ENCODE data around the gene FFAR3.
"Not testable (repeated sequence)": the region's sequence is repeated elsewhere in the genome, so short reads cannot be mapped to it uniquely, and the experiment has no call there.

The FFAR3 gene

DNA sequence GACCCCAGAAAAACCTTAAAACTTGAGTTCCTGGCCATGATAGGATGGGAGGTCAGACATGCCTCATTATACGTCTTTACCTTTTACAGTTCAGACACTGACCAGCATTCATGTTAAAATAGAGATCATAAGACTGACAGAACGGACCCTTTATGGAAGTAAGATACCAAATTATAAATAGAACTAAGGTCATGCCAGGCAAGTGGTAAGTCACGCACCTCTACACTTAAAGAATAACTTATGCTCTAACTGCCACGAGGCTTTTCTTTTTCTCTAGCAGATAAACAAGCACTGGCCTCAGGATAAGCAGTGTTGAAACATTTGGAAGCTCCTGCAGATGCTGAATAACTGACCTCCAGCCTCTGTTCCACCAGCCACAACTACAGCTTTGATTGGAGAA is 41.0 kb downstream of the FFAR3 start:
- Histone ChIP-seq H3K36me3 (replicated peaks; ENCODE audit: insufficient read depth, low read length) (no peaks in the 10 kb centered on the region), H2AFZ (ENCODE audit: low read length) (no peak overlapping the region), H3K79me2 (ENCODE audit: low read length) (no peaks in the 10 kb centered on the region), H4K20me1 (ENCODE audit: insufficient read depth, low read length) (no peaks in the 10 kb centered on the region), H3K9me2 (replicated peaks; ENCODE audit: insufficient read depth, low read length) (no peaks in the 10 kb centered on the region), H3F3A (ENCODE audit: insufficient read depth, low read length) (no peaks in the 10 kb centered on the region), H3K27ac (ENCODE audit: low read length) (no peak overlapping the region), H3K4me3 (ENCODE audit: low read length) (no peak overlapping the region), H3K4me1 (ENCODE audit: low read length) (no peaks in the 10 kb centered on the region), H3K27me3 (replicated peaks; ENCODE audit: insufficient read depth, low read length) (peaks cover 15% of the 10 kb centered on the region; the same call in 1 of the 2 replicates), H3K4me2 (ENCODE audit: low read depth, low read length) (no peak overlapping the region), H3K9me3 (replicated peaks; ENCODE audit: insufficient read depth, low read length) (no peaks in the 10 kb centered on the region), H3K9ac (ENCODE audit: low read length) (no peak overlapping the region)
- TF ChIP-seq EZH2phosphoT487 (IDR thresholded peaks at IDR 0.05; ENCODE audit: low read length) (no peak), EZH2 (optimal IDR thresholded peaks at IDR 0.05; ENCODE audit: low read depth, low read length) (no peak)
- TF ChIP-seq, protein P1, sequence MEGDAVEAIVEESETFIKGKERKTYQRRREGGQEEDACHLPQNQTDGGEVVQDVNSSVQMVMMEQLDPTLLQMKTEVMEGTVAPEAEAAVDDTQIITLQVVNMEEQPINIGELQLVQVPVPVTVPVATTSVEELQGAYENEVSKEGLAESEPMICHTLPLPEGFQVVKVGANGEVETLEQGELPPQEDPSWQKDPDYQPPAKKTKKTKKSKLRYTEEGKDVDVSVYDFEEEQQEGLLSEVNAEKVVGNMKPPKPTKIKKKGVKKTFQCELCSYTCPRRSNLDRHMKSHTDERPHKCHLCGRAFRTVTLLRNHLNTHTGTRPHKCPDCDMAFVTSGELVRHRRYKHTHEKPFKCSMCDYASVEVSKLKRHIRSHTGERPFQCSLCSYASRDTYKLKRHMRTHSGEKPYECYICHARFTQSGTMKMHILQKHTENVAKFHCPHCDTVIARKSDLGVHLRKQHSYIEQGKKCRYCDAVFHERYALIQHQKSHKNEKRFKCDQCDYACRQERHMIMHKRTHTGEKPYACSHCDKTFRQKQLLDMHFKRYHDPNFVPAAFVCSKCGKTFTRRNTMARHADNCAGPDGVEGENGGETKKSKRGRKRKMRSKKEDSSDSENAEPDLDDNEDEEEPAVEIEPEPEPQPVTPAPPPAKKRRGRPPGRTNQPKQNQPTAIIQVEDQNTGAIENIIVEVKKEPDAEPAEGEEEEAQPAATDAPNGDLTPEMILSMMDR (IDR thresholded peaks at IDR 0.05; ENCODE audit: low read length), result no peak
- no peak for DNase-seq

DNA sequence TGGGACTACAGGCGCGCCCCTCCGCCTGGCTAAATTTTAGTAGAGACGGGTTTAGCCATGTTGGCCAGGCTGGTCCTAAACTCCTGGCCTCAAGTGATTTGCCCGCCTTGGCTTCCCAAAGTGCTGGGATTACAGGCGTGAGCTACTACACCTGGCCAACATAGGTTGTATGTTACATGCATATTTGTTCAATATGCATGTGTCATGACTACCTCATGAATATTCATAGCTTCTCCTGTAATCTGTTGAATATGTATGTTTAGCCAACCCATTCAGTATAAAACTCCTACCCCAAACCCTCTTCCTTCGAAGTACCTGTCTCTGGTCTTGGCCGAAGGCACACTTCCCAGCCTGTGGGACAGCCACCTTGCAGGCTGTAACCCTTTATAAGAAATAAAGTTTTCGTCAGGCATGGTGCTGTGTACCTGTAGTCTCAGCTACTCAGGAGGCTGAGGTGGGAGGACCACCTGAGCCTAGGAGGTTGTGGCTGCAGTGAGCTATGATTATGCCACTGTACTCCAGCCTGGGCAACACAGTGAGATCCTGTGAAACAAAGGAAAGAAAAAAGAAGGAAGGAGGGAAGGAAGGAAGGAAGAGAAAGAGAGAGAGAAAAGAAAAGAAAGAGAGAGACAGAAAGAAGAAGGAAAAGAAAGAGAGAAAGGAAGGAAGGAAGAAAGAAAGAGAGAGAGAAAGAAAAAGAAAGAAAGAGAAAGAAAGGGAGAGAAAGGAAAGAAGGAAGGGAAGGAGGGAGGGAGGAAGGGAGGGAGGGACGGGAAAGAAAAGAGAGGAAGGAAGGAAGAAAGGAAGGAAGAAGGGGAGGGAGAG is 41.9 kb downstream of the FFAR3 start:
- Histone ChIP-seq H3K36me3 (replicated peaks; ENCODE audit: insufficient read depth, low read length) (no peaks in the 10 kb centered on the region), H3K9me2 (replicated peaks; ENCODE audit: insufficient read depth, low read length) (no peaks in the 10 kb centered on the region), H3K9me3 (replicated peaks; ENCODE audit: insufficient read depth, low read length) (no peaks in the 10 kb centered on the region), H4K20me1 (ENCODE audit: insufficient read depth, low read length) (no peaks in the 10 kb centered on the region), H3F3A (ENCODE audit: insufficient read depth, low read length) (no peaks in the 10 kb centered on the region), H2AFZ (ENCODE audit: low read length) (no peak overlapping the region), H3K4me3 (ENCODE audit: low read length) (no peak overlapping the region), H3K27me3 (replicated peaks; ENCODE audit: insufficient read depth, low read length) (peaks cover 11% of the 10 kb centered on the region; the same call in 1 of the 2 replicates), H3K4me1 (ENCODE audit: low read length) (no peaks in the 10 kb centered on the region), H3K9ac (ENCODE audit: low read length) (no peak overlapping the region), H3K4me2 (ENCODE audit: low read depth, low read length) (no peak overlapping the region), H3K27ac (ENCODE audit: low read length) (no peak overlapping the region), H3K79me2 (ENCODE audit: low read length) (no peaks in the 10 kb centered on the region)
- TF ChIP-seq EZH2 (optimal IDR thresholded peaks at IDR 0.05; ENCODE audit: low read depth, low read length), result no peak
- TF ChIP-seq, protein P1 (IDR thresholded peaks at IDR 0.05; ENCODE audit: low read length), result no peak
- TF ChIP-seq EZH2phosphoT487 (IDR thresholded peaks at IDR 0.05; ENCODE audit: low read length), result no peak
- DNase-seq, result no peak

DNA sequence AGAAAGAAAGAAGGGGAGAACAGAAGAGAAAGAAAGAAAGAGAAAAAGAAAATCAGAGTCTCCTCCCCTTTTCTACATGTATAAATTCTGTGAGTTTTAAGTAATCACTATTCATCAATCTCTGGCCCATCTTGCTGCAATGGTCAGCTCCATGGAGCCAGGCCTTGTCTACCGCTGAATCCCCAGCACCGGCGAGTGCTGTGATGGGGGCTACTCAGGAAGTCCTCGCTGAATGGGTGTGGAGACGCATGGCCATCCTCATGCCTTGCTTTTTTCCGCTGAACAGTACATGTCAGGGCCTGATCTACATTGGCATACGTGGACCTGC is 42.5 kb downstream of the FFAR3 start:
- no peaks in the 10 kb centered on the region for H3K9me2 ChIP-seq (replicated peaks; ENCODE audit: insufficient read depth, low read length)
- no peak overlapping the region for H3K4me3 ChIP-seq (ENCODE audit: low read length)
- no peak overlapping the region for H3K9ac ChIP-seq (ENCODE audit: low read length)
- H3K79me2 ChIP-seq (ENCODE audit: low read length), result no peaks in the 10 kb centered on the region
- no peaks in the 10 kb centered on the region for H3F3A ChIP-seq (ENCODE audit: insufficient read depth, low read length)
- TF ChIP-seq EZH2 (optimal IDR thresholded peaks at IDR 0.05; ENCODE audit: low read depth, low read length), result no peak
- TF ChIP-seq EZH2phosphoT487 (IDR thresholded peaks at IDR 0.05; ENCODE audit: low read length), result no peak
- TF ChIP-seq, protein P1 (IDR thresholded peaks at IDR 0.05; ENCODE audit: low read length), result no peak
- H3K27ac ChIP-seq (ENCODE audit: low read length), result no peak overlapping the region
- H2AFZ ChIP-seq (ENCODE audit: low read length), result no peak overlapping the region
- H3K4me2 ChIP-seq (ENCODE audit: low read depth, low read length), result no peak overlapping the region
- peaks cover 9% of the 10 kb centered on the region; the same call in 1 of the 2 replicates for H3K27me3 ChIP-seq (replicated peaks; ENCODE audit: insufficient read depth, low read length)
- H3K36me3 ChIP-seq (replicated peaks; ENCODE audit: insufficient read depth, low read length), result no peaks in the 10 kb centered on the region
- H3K9me3 ChIP-seq (replicated peaks; ENCODE audit: insufficient read depth, low read length), result no peaks in the 10 kb centered on the region
- no peaks in the 10 kb centered on the region for H3K4me1 ChIP-seq (ENCODE audit: low read length)
- DNase-seq, result no peak
- no peaks in the 10 kb centered on the region for H4K20me1 ChIP-seq (ENCODE audit: insufficient read depth, low read length)

DNA sequence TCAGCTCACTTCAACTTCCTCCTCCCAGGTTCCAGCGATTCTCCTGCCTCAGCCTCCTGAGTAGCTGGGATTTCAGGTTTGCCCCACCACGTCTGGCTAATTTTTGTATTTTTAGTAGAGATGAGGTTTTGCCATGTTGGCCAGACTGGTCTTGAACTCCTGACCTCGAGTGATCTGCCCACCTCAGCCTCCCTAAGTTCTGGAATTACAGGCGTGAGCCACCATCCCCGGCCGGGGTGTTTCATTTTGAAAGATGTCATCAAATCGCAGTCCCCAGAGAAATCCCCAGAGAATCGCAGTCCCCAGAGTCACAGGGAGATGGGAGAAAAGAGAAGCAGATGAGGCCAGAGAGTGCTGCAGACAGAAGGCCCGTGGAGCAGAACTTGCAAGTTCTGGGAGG is 43.2 kb downstream of the FFAR3 start:
- not testable (repeated sequence) for H4K20me1 ChIP-seq (ENCODE audit: insufficient read depth, low read length); H3K36me3 ChIP-seq (replicated peaks; ENCODE audit: insufficient read depth, low read length); H3K9me3 ChIP-seq (replicated peaks; ENCODE audit: insufficient read depth, low read length); H2AFZ ChIP-seq (ENCODE audit: low read length); H3K4me3 ChIP-seq (ENCODE audit: low read length); H3K4me2 ChIP-seq (ENCODE audit: low read depth, low read length); H3K79me2 ChIP-seq (ENCODE audit: low read length); H3K4me1 ChIP-seq (ENCODE audit: low read length); H3K27ac ChIP-seq (ENCODE audit: low read length); H3K9me2 ChIP-seq (replicated peaks; ENCODE audit: insufficient read depth, low read length); H3F3A ChIP-seq (ENCODE audit: insufficient read depth, low read length); DNase-seq; H3K27me3 ChIP-seq (replicated peaks; ENCODE audit: insufficient read depth, low read length); H3K9ac ChIP-seq (ENCODE audit: low read length)

Data from MM.1S (cell line).